Ishikawa (cell line): ENCODE results near the gene RUNX1.

Experiments used
- CEBPB ChIP-seq: IDR thresholded peaks from 2 replicates; pipeline ENCODE4 v1.6.1; 2012
- CREB1 ChIP-seq: IDR thresholded peaks from 2 replicates; pipeline ENCODE4 v1.6.1; 2012; ENCODE audit warnings: low read depth
- EGR1 ChIP-seq: IDR thresholded peaks from 2 replicates; pipeline ENCODE4 v1.6.1; 2012
- EP300 ChIP-seq: IDR thresholded peaks from 2 replicates; pipeline ENCODE4 v1.6.1; 2012; ENCODE audit warnings: borderline replicate concordance
- FOXM1 ChIP-seq: IDR thresholded peaks from 2 replicates; pipeline ENCODE4 v1.6.1; 2012; ENCODE audit warnings: low read depth, borderline replicate concordance
- MAX ChIP-seq: IDR thresholded peaks from 2 replicates; pipeline ENCODE4 v1.6.1; 2012
- NFIC ChIP-seq: IDR thresholded peaks from 2 replicates; pipeline ENCODE4 v1.6.1; 2012
- RAD21 ChIP-seq: IDR thresholded peaks from 2 replicates; pipeline ENCODE4 v1.6.1; 2012; ENCODE audit warnings: low read depth
- REST ChIP-seq: IDR thresholded peaks from 2 replicates; pipeline ENCODE4 v1.6.1; 2012; ENCODE audit warnings: low read depth, mild to moderate bottlenecking
- TAF1 ChIP-seq: IDR thresholded peaks from 2 replicates; pipeline ENCODE4 v1.6.1; 2012; ENCODE audit warnings: low read depth, mild to moderate bottlenecking
- TCF12 ChIP-seq: IDR thresholded peaks from 2 replicates; pipeline ENCODE4 v1.6.1; 2012; ENCODE audit warnings: low read depth
- TEAD4 ChIP-seq: IDR thresholded peaks from 2 replicates; pipeline ENCODE4 v1.6.1; 2012
- USF1 ChIP-seq: IDR thresholded peaks from 2 replicates; pipeline ENCODE4 v1.6.1; 2012
- YY1 ChIP-seq: IDR thresholded peaks from 2 replicates; pipeline ENCODE4 v1.6.1; 2012; ENCODE audit warnings: low read depth
- ZBTB7A ChIP-seq: IDR thresholded peaks from 2 replicates; pipeline ENCODE4 v1.6.1; 2012; ENCODE audit warnings: low read depth

RUNX1 gene

GRCh38 chr21:35007348-35007747 lies 41.8 kb downstream of the RUNX1 start:
- no peak for TF ChIP-seq EGR1
- no peak for TF ChIP-seq CREB1
- TF ChIP-seq CEBPB = no peak
- TF ChIP-seq USF1 = no peak
- TF ChIP-seq YY1 = no peak
- no peak for TF ChIP-seq EP300
- no peak for TF ChIP-seq ZBTB7A
- no peak for TF ChIP-seq NFIC
- TF ChIP-seq FOXM1 = no peak
- TF ChIP-seq TEAD4 = no peak
- TF ChIP-seq RAD21 = no peak
- no peak for TF ChIP-seq TCF12
- TF ChIP-seq REST = no peak

- TF ChIP-seq EP300 = no peak
- TF ChIP-seq YY1 = no peak
- no peak for TF ChIP-seq TEAD4
- TF ChIP-seq FOXM1 = no peak
- TF ChIP-seq TAF1 = no peak
- TF ChIP-seq REST = no peak
- no peak for TF ChIP-seq USF1
- no peak for TF ChIP-seq NFIC
- no peak for TF ChIP-seq CEBPB
- no peak for TF ChIP-seq EGR1
- TF ChIP-seq RAD21 = no peak
- TF ChIP-seq TCF12 = no peak
- TF ChIP-seq CREB1 = no peak
- no peak for TF ChIP-seq ZBTB7A
- no peak for TF ChIP-seq MAX
Observed at GRCh38 chr21:35006771-35007170, 42.3 kb downstream of the RUNX1 start.

GRCh38 chr21:35006248-35006647 lies 42.9 kb downstream of the RUNX1 start:
- TF ChIP-seq USF1 (no peak), CEBPB (no peak), NFIC (no peak), FOXM1 (no peak), TCF12 (no peak), EGR1 (no peak), RAD21 (no peak), YY1 (no peak), ZBTB7A (no peak), MAX (no peak), TAF1 (no peak), REST (no peak), CREB1 (no peak), EP300 (no peak), TEAD4 (no peak)

- TF ChIP-seq EGR1 = no peak
- TF ChIP-seq TAF1 = no peak
- TF ChIP-seq REST = no peak
- no peak for TF ChIP-seq USF1
- TF ChIP-seq RAD21 = no peak
- TF ChIP-seq NFIC = no peak
- TF ChIP-seq YY1 = no peak
- no peak for TF ChIP-seq EP300
- TF ChIP-seq TCF12 = no peak
Observed at GRCh38 chr21:35005560-35006224, 43.4 kb downstream of the RUNX1 start.
